ENCODE measurements around the gene RNF5. TPM values are rescaled to one million over a fixed set of nuclear protein-coding genes. Genes with fewer than 3 reads are reported as not detected.
A peak's percentile ranks its signal among the peaks of the same experiment; 100 is the strongest.

The RNF5 gene
- total RNA-seq, 1 experiment from 2014 or later, result 159 TPM

DNA sequence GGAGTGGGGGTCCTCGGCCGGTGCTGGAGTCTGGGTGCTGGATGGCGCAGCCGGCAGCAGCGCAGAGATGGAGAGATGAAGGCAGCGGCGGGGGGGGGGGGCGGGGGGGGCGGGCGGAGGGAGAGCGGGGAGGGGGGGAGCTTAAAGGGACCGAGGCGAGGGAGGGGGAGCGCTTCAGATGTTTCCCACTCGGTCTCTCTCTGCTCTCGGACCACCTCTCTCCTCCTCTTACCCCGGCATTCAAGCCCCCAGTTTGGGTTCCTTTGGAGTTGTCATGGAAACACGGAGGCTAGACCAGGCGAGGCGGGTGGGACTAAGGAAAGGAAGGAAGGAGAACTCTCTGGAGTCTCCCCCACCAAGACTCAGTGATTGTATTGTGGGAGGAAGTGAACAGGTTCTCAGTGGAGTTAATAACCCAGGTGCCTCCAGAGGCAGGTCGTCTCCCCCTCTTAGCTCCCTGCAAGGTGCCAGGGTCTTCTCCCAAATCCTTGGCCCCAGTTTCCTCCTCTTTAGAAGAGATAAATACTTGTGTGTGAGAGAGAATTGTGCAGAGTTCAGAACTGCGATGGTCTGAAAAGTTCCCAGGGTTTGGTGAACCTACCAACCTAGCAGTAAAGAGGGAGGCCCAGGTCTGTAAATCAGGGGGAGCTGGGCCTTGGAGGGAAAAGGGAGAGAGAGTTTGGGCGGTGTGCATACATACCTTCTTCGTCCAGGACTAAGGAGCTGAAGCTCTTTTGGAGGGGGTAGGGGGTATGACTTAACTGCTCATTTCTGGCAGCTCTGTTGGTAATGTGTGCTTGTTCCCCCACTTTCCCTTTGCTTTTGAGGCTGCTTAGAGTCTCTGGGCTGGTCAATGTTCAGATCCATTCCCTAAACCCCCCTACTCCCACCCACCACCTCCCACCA is 26.1 kb upstream of the RNF5 start, which contains the start of gene PRRT1:
TSS of gene PRRT1 (minus strand) at position 77 of the 906 bp plus-strand sequence. CDS start 112 bp downstream, outside the sequence.
- no peak for DNase-seq (ENCODE audit: low read depth)

DNA sequence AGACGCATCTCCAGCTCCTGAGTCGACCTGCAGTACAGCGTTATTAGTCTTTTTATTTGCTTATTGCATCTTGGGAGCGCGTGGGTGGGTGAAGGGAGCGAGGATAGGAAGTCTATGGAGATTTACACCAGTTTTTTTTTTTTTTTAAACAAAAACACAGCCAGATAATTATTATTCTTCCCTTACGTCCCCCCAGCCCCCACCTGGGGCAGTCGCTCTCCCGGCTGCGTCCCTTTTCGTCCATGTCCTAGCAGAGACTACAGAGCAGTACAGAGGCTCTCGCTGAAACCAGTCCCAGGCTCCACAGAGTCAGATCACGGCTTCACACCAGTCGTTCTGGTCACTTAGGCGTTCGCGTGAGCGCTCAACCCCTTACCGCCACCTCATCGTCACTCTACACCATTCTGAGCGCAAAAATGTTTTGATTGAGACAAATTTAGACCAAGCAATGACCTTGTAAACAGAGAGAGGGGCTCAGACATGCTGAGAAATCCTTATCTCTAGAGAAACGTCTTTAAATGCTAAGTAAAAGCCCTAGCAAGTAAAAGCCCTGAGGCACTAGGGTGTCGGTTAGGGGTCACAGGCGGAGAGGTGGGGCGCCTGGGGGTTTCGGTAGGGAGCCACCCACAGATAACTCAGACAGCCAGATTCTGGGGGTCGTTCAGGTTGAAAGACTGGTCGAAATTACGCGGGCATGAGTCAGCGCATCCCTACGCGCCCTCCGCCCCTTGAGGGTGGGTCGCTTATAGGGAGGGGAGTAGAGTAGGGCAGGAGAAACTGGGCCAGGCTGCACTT is 25.2 kb upstream of the RNF5 start:
- DNase-seq (ENCODE audit: low read depth), result no peak

DNA sequence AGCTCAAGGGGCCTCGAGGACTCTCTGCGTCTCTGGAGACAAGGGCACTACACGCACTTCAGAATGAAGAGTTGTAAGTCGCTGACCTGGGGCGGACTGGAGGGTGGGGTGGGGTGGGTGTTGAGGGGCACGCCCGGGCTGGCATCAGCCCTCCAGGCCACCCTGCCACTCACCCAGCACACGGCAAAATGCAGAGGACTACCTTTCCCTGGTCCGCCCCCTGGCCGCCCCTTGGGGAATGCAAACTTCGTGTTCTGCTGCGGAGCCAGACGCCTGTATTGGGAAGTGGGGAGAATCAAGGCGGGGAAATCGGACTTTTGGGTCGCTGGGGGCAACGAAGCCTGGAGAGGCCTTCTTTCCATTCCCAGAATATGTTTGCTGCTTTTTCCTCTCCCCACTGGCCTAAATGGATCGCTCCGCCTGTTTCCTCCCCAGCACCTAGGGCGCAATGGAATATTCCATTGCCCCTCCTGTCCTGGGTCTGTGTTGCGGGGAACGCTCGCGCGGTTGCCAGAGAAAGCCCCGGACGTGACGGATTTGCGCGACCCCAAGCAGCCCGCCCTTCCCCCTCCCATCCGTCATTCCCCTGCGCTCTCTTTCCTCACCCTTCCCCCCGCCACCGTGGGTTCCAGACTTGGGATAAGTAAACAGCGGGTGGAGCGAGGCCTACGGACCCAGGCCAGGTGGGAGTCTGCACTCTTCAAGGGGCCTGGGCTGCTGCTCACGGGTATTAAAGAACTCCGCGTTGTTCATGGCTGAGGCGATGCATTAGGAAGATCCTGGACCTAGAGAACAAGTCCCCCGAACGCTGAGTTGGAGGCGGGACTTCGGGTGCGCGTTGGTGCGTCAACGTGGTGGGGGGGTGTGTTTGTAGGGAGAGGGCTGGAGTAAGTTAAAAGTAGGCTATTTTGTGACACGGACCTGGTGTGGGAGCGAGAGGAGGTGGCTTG is 24.4 kb upstream of the RNF5 start, which contains the start of gene PPT2:
TSS of gene PPT2 (plus strand) at position 578 of the 950 bp plus-strand sequence. CDS start 454 bp downstream, outside the sequence.
- peak; percentile 87 for DNase-seq (ENCODE audit: low read depth)

DNA sequence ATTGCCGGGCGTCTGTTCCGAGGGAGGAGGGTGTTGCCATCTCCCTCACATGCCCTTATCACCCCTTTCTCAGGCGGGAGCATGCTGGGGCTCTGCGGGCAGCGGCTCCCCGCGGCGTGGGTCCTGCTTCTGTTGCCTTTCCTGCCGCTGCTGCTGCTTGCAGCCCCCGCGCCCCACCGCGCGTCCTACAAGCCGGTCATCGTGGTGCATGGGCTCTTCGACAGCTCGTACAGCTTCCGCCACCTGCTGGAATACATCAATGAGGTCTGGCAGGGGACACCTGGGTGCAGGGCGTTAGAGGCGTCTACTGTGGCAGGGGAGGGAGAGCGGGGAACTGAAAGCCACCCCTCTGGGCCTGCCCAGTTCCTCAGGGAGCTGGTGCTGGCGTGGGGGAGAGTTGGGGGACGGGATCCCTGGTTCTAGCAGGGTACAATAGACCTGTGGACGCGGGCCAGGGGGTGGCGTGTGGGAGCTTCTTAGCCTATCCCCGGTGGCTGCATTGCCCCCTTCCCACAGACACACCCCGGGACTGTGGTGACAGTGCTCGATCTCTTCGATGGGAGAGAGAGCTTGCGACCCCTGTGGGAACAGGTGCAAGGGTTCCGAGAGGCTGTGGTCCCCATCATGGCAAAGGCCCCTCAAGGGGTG is 23.6 kb upstream of the RNF5 start:
- DNase-seq (ENCODE audit: low read depth), result peak; percentile 78

DNA sequence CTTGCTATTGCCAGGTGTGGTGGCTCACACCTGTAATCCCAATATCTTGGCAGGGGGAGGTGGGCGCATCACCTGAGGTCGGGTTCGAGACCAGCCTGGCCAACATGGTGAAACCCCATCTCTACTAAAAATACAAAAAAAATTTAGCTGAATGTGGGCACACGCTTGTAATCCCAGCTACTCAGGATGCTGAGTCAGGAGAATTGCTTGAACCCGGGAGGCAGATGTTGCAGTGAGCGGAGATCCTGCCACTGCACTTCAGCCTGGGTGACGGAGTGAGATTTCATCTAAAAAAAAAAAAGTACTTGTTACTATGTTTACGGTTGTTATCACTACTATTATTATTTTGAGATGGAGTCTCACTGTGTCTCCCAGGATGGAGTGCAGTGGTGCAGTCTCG is 21.3 kb upstream of the RNF5 start:
- DNase-seq (ENCODE audit: low read depth), result no peak

DNA sequence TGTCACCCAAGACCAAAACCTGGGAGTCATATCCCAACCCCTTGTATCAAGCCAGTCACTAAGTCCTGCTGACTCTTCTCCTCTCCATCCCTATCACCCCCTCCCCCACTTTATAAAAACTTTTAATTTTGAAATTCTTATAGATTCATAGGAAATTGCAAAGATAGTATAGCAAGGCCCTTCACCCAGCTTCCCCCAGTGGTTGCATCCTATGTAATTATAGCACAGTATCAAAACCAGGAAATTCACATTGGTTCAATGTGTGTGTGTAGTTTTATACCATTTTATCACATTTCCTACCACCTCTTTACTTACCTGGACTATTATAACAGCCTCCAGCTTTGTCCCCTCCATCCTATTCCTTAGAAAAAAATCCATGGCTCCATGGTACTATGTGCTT is 20.2 kb upstream of the RNF5 start:
- DNase-seq (ENCODE audit: low read depth), result no peak

DNA sequence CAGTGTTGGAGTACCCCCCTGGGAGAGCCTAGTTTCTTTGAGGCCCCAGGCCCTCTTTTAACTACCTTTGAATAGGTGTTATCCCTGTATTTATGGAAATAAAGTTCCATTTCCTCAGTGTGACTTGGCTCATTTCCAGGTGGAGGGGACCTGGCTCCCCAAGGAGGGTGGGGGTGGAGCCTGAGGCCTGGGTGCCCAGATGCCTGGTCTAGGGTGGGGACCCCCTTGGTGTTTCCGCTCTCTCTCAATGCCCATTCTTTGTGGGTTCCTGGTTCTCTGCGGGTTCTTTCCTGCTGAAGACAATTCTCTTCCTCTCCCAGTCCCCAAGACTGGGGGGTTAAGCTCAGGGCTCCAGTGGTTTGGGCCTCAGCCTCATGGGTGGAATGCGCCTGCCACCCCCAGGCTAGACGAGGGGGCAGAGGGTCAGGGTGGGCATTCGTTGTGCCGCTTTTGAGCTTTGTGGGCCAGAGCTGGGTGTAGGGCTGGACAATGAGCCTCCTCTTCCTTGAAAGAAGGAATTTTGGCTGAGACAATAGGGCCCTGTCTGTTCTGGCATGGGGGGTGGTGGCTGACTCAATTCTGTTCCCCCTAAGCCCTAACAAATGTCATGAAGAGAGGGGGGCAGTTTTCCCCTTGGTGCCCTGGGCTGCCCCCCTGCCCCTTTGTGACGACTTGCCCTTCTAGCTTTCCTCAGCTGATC is 14.5 kb upstream of the RNF5 start:
- DNase-seq (ENCODE audit: low read depth), result no peak

DNA sequence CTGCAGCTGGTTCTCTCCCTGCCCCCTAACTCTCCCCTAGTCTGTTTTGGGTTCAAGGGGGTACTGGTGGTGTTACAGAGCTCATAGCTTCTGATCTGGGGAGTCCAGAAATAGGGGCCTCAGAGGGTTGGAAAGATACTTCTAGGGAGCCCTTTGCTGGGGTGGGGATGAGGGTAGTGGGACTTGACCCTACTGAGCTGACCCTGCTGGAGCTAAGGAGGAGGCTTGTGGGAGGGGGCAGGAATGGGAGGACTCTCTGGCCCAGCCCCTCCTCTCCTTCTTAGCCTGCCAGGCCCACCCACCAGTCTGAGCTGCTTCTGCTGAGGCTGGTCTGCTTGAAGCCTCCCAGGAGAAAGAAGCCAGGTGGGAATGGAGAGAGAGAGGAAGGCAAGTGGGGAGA is 13.9 kb upstream of the RNF5 start, which contains the start of gene EGFL8:
TSS of gene EGFL8 (plus strand) at position 301 of the 400 bp plus-strand sequence. CDS start 1,571 bp downstream, outside the sequence.
- DNase-seq (ENCODE audit: low read depth), result no peak

DNA sequence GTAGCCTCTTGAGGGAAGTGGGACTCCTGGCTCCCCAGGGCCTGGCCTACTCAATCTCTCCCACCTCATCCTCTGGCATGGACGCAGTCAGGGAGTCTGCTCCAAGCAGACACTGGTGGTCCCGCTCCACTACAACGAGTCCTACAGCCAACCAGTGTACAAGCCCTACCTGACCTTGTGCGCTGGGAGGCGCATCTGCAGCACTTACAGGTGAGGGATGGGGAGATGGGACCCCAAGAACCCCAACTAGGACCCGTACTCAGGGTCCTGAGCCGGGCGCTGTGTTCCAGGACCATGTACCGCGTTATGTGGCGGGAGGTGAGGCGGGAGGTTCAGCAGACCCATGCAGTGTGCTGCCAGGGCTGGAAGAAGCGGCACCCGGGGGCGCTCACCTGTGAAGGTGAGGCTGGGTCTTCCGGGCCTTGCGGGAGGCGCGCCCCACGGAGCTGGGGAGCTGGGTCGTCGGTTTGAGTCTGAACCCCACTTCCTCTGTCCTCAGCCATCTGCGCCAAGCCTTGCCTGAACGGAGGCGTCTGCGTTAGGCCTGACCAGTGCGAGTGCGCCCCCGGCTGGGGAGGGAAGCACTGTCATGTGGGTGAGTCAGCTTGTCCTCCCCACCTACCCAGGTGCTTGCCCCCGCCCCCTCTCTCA is 11.7 kb upstream of the RNF5 start:
- DNase-seq (ENCODE audit: low read depth), result no peak

DNA sequence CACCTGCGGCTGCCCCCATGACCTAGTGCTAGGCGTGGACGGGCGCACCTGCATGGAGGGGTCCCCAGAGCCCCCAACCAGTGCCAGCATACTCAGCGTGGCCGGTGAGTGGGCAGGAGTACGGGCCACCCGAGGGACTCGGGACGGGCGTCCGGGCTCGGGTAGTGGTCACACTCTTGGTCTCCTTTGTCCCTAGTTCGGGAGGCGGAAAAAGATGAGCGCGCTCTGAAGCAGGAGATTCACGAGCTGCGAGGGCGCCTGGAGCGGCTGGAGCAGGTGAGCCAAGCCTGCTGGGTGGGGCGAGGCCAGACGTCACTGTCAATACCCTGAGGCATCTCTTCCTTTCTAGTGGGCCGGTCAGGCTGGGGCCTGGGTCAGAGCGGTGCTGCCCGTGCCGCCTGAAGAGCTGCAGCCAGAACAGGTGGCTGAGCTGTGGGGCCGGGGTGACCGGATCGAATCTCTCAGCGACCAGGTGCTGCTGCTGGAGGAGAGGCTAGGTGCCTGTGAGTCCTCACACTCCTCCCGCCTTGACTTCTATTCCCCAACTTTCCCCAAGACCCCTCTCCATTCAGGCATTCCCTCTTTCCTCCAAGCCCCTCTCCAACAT is 10.9 kb upstream of the RNF5 start:
- DNase-seq (ENCODE audit: low read depth), result no peak

DNA sequence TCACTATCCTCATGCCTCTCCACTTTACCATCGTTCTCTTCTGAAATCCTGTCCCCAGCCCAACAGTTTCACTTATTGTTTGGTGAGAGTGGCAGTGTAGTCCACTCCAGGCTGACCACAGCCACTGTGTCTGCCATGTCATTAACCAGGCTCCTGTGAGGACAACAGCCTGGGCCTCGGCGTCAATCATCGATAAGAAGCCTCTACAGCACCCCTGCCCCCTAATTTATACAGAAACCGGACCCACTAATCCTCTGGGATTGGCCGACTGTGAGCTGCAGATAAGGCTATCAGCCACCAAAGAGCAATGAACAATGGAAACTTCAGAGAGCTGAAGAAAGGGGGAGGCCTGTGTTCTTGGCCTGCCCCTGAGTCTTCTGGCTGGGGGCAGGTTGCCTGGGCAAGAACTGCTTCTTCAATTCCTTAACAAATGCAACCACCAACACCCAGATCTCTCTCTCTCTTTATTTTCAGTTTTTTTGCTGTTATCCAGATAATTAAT is 10.4 kb upstream of the RNF5 start:
- DNase-seq (ENCODE audit: low read depth), result no peak

DNA sequence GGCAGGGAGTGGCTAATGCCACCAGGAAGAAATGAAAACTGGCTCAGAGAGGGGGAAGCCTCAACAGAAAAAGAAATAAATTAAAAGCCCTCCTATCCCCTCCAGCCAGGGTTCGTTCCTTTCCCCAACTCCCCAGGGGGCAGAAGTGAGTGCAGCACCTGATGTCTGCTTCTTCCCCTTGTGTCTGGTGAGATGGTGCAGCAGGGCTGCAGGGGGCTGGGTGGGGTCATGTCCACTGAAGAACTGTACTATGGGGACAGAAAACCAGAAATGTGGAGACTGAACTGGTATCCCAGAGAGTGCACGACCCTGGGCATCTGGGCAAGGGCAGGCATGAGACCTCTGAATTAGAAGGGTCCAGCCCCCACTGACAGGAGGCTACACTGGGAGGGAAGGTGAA is 9.9 kb upstream of the RNF5 start:
- DNase-seq (ENCODE audit: low read depth), result no peak

DNA sequence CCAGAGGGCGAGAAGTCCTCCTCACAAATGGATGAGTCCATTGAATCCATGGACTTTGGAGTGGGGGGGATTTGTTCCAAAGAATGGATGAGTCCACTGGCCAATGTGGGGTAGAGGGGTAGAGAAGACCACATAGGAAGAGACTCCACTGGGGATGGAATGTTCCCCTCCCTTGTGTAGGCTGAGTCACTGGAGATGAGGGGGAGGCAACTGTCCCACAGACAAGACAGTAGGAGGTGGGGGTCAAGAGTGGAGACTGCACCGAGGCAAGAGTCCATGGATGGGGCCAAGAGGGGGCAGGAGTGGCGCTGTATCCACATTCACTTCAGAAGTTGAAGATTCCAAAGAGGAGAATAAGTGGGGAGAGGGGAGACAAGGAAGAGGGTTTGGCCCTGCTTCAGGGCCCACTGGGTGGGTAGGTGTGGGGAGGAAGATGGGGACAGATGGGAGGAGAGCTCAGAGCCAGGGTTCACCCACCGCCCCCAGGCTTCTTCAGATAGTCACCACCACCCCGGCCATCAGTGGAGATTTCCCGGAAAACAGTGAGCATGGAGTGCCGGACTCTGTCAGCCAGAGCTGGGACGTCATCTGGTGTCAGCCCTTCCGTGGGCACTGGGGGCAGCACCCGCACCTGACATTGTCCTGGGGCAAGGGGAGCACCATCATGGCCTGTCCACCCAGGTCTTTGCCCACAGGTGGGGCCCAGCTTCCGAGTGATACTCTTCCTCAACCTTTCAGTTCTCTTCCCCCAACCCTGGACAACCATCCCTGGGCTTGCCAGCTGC is 9.2 kb upstream of the RNF5 start:
- no peak for DNase-seq (ENCODE audit: low read depth)

DNA sequence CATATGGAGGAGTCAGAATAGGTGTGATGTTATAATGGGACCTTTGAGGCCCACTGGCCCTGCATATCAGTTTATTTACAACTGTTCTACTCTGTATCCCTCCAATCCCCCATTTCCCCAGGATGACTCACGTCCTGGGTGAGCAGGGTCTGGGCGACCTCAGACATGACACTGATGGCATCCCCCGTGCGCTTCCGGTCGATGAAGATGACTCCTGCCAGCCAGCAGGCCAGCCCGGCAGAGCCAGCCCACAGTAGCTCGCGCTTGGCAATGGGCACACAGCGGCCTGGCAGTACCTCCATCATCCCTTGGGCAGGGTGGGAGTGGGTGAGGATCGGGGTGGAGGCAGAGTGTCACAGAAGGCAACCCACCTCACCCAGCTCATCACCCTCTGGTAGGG is 7.9 kb upstream of the RNF5 start:
- DNase-seq (ENCODE audit: low read depth), result no peak

DNA sequence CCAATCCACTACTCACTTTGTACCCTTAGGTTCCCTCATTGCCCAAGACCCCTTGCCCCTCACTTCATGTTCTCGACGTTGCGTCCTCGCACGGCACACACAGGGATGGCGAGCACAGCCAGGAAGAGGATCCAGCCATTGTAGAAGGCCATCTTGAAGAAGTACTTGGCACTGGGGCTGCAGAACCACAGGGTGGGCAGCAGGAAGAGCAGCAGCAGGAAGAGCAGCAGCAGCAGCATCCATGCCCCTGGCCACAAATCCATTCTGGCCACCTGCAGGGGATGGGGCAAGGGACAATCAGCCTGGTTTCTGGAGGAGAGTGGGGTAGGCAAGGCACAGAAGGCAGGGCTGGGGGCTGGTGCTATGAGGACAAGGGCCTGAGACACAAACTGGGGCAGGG is 7.0 kb upstream of the RNF5 start:
- no peak for DNase-seq (ENCODE audit: low read depth)

DNA sequence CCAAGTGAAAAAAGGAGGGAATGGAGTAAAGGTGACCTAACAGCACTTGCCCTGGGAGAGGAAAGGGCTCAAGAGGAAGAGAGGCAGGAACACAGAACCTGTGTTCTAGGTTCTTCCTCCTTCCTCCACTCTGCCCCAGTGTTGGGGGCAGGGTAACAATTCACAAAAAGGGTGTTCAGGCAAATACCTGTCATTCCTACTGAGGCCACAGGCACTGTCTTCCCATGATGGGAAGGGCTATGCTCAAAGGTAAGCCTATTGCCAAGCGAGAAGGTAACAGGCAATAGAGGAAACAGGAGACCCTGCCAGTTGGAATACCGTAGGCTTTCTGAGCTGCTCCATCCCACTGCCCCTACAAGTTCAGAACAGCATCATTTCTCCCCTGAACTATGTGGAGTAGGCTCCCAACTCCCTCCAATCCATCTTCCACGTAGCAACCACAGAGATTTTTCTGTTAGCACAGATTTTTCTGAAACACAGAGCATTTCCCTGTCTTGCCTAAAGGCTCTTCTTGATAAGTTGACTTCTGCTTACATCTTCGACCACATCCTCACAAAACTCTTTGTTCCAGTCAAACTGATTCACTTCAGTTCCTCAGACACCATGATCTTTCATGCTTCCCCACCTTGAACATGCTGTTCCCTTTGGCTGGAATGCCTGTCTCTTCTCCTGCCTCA is 5.0 kb upstream of the RNF5 start:
- DNase-seq (ENCODE audit: low read depth), result no peak

DNA sequence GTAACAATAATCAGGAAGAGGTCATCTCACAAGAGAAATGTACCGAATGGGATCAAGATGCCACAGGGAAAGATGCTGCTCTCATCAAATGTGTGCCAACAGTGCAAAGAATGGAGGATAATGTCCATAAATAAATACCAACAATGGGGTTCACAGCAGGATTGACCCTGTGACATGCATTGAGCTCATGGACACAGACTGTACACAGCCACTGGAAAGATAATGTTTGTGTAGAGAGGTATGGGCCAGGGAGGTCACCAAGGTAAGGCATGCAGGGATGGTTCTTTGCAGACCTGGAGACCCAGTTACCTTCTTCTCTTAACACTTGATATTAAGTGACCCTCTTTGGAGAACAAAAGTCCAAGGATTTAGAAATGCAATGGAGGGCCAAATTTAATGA is 3.8 kb upstream of the RNF5 start:
- DNase-seq (ENCODE audit: low read depth), result no peak

DNA sequence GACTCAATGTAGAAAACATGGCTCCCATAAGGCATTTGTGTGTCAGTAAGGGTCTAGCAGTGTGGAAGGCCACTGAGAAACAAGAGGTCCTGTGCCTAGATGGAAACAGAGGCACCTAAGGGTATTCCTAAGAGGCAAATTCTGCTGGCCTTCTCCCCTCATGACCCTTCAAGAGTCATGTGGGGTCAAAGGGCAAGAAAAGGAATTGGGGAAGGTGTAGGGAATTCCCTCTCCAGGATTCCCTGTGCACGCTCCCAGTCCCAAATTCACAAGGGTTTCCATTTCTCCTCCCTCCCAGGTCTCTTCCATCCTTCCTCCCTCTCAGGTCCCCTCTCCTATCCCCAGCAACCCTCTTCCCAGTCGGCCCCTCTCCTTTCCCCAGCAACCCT is 2.9 kb upstream of the RNF5 start:
- no peak for DNase-seq (ENCODE audit: low read depth)
